Bone marrow (tissue), 2 donors: ENCODE measurements around the gene BTG4.

ENCODE experiments used
- DNase-seq, 2 donors: peaks; one replicate each; lab custom pipeline; 2025; lab: John Stamatoyannopoulos, UW

Gene BTG4

DNA sequence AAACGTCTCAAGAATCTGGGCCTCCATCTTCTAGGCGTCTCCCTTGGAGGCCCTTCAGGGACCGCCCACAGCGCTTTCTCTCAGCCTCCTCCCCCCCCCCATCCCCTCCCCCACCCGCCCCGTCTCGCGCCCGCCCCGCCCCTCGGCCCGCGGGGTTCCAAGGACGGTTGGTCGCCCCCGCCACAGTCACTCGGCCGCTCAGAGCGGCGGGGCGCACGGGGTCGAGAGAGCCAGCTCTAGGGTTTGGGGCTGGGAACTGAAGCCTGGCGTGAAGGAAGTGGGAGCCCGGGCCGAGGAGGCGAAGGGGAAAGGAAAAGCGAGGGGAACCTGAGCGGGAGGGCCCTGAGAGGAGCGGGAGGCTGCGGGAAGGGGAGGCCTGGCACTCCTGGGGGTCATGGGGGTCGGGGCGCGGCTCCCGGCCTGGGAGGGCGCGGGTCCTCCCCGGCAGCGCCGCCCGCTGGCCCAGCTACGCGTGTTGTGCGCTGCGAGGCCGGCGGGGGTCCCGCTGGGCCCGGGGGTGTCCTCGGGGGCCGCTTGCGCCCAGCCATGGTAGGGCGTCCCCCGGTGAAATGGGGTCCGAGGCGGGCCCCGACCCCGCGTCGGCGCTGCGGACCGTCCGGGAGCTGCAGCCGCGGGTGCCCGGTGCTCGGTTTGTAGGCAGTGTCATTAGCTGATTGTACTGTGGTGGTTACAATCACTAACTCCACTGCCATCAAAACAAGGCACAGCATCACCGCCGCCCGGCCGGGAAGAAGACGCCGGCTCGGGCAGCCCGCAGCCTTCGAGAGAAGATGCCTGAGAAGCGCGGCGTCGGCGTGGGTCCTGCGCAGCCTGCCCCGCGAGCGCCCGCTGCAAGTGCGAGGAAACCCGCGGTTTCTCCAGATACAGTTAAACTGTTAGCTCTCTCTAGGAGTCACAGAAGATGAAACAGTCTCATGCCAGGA is at the start of gene BTG4:
Gene BTG4 (minus strand): TSS at position 91 of the 944 bp plus-strand sequence. CDS start 13,610 bp downstream, outside the sequence.
- DNase-seq: no peak

DNA sequence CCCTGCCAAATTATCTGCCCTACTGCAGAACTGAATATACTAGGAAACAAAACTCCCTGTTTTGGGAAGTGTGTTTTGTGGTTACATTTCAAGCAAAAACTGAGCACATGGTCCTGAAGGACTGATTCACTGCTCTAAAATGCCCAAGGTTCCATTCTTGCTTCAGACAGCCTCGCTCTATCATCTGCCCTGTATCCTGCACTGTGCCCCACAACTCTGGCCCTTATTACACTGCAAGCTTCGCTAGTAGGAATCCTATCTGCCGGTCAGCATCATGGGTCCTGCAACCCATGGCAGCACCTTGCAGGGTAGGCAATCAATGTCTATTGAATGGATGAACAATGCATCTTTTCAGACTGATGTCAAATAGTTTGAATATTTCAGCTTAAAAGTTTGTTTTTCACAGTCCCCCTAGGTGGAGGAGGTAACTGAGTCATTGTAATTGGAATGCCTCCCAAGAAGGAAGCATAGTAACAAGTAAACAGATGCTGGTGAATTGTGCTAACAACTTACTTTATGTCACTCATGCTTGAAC is 49.7 kb upstream of the BTG4 start:
- DNase-seq: no peak

DNA sequence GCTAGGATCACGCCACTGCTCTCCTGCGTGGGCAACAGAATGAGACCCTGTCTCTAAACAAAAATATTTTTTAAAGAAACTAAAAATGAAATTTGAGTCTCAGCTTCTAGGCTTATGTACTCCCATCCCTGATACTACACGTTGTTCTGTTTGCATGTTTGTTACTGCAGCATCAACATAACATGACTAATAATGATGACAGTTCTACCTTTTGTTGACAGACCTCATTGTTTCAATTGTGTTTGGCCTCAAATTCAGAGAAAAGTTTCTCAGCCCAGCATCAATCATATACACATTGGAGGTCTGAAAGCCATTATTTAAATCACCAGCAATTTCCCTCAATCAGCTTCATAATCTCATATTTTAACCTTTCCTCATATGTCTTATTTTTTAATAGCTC is 49.1 kb upstream of the BTG4 start:
- no peak for DNase-seq

DNA sequence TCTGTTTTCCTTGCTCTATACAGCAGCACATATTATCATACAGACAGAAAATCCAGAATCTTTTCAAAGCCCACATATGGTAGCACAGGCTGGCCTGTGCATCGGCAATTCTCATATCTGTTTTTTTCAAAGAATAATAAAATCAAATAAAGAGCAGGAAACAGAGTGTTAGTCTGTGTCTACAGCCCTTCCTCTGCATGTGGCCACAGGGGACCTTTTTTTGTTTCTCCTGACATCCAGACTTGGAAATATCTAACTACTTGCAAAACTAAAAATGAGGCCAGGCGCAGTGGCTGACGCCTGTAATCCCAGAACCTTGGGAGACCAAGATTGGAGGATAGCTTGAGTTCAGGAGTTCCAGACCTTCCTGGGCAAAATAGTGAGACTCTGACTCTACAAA is 48.6 kb upstream of the BTG4 start:
- no peak for DNase-seq

DNA sequence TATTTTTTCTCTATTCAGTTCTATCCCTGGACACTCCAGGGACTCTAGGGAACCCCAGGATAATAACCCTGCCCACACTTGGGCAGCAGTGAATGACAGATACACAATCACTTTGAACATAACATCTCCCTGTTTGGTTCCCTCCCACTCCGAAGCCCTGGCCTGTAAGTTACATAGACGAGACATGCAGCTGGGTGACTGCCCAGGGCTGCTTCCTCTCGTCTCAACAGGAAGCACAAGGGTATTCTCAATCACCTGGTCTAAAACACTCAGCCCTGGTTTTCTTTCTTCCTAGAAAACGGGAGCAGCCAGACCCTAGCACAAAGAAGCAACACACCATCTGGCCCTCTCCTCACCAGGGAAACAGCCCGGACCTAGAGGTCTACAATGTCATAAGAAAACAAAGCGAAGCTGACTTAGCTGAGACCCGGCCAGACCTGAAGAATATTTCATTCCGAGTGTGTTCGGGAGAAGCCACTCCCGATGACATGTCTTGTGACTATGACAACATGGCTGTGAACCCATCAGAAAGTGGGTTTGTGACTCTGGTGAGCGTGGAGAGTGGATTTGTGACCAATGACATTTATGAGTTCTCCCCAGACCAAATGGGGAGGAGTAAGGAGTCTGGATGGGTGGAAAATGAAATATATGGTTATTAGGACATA is 47.7 kb upstream of the BTG4 start:
- no peak for DNase-seq

DNA sequence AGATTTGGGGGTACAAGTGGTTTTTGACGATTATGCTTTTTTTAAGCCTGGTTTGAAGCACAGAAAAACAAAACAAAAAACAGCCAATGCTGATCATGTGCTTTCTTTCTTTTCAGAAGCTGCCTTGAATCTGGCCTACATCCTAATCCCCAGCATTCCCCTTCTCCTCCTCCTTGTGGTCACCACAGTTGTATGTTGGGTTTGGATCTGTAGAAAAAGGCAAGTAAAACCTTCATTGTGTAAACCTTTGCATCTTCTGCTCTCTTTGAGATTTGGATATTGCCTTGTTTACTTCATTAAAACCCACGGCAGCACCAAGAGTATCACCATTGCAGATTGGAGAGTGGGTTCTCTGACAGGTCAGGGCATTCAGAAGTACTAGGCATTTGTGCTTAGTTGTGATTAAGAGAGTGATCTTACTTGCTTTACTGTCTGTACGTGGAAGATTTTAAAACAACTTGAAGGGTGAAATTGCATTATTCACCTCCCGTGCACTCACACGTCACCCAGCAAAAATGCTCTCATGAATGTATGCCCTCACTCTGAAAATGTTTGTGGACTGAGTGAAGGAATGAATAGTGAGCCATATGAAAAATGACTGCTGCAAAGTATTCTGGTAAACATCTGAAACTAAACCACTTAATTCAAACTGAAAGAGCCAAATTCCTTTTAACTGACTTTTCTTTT is 45.4 kb upstream of the BTG4 start:
- no peak for DNase-seq

DNA sequence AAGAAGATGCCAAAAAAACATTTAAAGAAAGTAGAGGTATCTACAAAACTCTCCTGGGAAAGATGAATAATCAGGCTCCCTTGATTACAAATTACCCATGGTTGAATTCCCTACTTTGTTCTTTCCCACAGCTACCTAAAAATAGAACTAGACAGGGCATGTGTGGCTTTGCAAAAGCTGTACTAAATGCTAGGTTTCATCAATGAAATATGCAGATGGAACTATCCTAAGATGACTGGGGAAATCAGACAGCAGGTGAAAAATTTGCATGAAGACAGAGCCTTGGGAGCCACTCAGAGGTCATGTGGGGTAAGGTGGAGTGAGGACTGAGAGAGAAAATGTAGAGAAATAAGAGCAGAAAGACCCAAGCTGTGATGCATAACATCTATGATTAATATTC is 43.1 kb upstream of the BTG4 start:
- no peak for DNase-seq

DNA sequence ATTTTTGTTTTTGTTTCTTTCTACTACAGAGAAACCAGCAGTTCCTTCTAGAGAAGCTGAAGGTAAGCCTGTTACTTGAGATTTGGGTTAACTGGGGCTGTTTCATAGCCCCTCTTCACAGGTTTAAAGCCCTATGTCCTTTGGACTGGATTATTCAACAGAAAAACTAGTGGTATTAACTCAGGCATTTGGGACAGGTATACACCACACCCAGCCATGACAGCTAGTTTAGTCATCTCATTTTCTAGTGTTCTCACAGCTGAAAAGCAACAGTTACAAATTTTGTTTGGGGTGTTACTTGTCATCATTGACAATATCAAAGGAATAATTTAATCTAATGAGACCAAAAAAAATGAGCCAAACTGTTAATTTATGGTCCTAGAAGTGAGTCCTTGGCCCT is 42.3 kb upstream of the BTG4 start:
- no peak for DNase-seq

DNA sequence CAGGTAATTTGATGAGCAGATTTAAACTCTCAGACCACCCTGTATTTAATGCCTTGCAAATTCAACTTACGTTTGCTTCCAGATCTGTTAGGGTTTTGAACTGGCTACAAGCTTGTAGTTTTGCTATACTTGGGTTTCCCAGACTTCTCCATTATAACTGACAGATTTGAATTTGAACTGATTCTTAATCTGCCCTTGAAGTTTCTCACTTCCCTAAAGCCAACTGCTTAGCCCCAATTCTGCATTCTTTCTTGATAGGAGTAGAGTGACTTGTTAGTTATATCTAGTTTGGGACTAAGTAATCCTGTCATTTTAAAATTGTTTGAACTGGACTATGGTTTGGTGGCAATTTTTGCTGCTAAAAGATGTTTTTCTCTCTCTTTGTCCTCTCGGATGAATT is 38.1 kb upstream of the BTG4 start:
- DNase-seq: no peak

DNA sequence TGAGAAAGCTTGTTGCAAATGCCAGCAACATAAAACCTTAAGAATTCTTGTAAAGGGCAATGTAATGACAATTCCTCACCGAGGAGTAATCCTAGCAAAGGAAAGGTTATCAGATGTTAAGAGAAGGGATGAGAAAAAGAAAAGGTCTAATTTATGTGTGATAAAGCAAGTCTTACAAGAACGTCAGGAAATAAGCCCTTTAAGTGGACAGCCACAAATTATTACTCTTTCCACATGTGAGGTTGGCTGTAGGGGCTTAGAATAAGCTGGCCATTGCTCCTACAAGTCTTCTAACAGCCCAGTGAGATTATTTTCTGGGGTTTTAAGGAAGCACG is 37.6 kb upstream of the BTG4 start:
- no peak for DNase-seq

DNA sequence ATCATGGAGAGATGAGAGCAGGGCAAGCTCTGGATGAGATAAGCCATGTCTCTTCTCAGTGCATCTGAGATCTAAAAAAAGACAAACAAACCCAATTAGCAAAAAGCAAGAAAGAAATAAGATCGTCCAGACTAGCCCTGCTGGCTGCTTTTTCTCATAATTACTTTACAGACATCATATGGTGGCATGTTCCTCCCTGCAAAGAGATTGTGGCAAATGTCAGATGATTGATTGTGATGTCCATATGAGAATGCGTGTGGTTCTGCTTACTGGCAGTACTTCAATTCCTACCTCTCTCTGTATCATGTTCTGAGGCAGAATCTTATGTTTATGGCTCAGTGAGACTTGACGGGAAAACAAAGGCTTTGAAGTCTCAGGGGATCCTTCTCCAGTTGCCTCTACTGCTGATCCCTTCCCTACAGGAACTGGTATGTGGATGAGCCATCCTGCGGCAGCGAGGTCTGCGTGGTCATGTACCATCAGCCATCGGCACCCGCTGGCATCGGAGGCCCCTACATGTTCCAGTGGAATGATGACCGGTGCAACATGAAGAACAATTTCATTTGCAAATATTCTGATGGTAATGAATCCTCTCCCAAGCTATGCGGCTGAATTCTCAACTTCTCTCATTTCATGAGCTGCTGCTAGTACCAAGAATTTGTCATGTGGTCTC is 37.1 kb upstream of the BTG4 start:
- DNase-seq: no peak

DNA sequence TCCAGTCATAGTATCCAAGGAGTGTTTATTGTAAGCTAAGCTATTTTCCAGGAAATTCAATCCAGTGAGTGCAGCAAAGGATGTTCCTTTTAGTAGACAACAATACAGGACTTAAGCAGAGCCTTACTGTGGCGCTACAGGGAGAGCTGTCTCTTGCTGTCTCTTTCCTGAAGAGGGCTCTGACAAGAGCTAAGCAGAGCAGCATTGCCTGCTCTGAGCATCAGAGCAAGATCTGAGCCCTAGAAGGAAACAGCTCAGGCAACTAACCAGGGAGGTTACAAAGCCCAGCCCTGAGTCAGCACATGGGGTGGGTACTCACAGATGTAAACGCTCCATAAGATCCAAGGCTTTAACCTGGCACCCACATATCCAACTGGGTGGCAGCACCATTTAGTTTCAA is 36.3 kb upstream of the BTG4 start:
- DNase-seq: no peak

DNA sequence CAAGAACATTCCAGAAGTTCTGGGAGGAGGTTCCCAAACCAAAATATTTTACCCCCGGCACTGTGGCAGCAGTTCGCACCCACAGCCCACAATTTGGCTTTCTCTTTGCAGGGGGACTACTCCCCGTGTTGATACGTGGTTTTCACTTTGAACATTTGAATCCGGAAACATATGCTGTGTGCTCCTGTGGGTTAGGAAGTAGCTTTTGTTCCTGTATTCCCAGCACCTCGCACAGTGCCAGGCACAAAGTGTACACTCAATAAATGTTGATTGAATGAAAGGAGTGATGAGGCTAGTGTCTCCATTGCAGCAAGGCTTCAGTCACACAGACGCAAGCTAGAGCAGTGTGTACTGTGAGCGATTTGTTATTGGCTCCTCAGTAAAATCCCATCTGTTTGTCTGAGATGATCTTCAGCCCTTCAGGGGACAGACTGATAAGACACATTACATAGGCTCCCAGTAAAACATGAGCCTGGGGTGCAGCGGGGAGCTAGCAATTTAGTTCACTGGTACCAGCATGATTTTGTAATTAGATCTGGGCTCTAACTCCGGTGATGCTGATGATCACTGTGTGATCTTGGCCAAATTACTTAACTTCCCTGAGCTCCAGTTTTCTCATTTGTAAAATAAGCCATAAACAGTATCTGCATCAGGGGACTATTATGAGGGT is 30.6 kb upstream of the BTG4 start:
- peak in 1 of 2 donors; percentile 16 for DNase-seq

DNA sequence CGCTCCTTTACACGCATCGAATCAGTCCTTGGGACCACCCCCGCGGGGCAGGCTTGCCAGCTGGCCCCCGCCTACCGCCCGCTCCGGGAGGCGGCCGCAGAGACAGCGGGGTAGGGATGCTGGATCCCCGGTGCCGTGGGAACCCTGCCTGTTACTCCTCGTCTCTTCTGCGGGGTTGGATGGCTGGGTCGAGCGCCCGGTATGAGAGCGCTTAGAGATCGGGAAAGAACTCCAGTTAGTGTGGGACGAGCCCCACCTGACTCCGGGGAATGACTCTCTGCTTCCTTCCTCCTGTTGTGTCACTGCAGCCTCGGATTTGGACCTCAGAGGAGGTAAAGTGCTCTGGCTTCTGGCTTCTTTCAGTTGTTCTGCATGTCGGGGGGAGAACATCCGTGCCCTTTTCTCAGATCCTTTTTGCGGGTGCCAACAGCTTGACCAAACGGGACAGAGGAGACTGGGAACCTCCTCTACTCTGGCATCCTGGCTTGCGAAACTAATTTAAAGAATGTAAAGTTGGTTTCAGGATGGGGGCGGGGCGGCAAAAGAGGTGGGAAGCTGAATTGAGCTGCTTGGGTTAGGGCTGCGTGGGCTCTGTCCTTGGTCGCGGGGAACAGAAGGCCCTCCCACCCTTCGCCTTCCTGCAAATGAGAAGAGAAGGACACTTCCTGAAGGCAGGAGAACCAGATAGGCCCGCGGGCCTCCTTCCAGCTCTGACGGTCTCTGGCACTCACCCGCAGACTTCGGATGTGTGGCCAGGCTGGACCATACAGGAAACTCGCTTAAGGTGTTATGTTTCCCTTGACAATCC is 29.3 kb upstream of the BTG4 start:
- no peak for DNase-seq

DNA sequence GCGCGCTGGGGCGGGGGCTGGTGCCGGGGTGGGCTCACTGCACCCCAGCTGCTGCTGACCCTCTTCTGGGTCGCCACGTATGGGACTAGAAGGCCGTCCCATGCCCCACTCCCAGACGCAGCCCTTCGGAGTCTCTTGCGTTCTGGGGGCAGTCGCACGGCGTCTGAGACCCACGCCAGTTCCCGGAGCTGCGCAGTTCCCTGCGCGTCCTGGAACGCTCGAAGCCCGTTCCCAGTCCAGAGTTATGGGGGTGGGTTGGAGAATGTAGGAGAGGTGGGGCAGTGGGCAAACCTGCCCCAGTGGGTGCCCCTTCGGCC is 28.7 kb upstream of the BTG4 start:
- DNase-seq: no peak

DNA sequence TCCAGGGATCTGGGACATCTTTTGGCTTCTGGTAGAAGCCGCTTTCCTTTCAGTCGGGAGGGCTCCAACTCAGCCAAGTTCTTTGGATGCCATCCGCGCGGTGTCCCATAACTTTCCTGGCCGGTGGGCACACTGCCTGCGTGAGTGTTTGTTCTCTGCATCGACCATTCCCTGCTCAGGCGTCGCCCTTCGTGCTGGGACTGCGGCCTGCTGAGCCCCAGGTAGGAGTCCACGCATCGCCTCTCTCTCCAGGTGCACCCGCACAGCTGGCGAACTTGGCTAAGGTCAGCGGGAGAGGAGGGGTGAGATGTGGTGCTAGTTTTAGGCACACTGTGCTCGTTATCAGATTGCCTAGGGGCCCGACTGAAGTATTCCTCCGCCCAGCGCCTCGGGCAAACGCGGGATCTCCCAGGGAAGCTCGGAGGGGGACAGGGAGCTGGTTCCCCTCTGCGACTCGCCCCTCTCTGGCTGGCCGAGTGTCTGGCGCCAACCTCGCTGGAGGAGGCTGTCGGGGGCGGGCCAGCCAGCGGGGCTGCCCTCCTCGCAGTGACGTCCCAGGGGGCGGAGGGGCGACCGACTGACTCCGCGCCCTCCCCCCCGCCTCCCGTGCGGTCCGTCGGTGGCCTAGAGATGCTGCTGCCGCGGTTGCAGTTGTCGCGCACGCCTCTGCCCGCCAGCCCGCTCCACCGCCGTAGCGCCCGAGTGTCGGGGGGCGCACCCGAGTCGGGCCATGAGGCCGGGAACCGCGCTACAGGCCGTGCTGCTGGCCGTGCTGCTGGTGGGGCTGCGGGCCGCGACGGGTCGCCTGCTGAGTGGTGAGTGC is 28.1 kb upstream of the BTG4 start, which contains the start of gene LAYN:
Gene LAYN (plus strand): TSS at position 607 of the 823 bp plus-strand sequence. CDS start 124 bp downstream, at position 731.
- no peak for DNase-seq

DNA sequence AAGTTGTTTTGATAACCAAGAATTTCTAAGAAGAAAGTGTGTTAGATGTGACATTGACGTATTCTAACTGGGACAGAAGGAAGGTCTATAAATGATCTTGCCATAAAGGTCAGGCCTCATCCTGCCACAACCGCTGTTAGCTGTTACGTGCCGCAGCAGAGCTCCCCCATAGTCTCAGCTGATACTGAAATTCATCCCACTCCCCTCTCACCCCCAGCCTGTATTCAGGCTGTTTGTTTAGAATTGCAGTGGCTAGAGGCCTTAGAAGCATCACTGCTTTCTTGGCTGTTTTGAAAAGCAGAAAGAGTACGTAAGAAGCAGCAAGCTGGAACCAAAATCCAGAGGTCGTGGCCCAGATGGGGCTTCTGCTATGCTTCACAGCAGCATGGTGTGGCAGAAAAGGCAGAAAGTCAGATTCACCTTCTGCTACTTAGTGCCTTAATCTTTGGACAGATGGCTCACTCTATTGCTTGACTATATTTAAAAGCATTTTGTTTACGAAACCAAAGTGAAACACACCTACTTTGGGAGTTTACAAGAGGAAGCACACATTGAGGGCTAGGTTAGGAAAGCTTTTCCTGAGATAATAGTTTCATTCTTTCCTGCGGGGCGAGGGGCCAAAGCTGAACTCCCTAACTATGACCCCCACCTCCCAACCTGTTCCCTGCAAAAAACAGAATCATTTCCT is 27.4 kb upstream of the BTG4 start:
- no peak for DNase-seq

DNA sequence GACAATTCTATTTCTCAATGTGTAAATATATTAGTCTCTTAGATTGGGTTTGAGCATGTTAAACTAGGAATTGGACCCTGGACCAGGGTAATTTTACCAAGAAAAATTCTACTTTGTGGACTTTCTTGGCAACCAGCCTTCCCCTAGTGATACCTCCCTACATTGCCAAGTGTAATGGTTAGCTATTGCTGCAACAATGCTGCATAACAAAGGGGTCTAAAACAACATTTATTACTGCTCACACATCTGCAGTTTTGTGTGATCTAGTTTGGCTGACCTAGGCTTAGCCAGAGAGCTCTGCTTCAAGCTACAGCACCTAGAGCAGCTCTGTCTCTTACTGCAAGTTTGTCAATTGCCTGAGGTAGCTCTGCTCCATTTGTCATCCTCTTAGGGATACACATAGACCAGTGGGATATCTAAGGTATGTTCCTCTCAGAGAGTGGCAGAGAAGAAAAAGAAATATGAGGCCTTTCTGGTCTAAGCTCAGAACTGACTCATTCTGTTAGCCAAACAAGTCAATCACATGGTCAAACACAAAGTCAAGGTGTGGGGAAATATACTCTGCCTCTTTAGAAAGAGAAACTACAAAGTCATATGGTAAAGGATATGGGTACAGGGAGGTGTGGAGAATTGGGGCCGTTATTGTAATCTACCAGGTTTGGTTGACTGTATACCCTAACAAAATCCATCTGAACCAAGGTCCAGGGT is 26.4 kb upstream of the BTG4 start:
- DNase-seq: no peak
